ENCODE data around the gene RIOX2.

GRCh38 chr3:97958796-97959195, 13.4 kb downstream of the RIOX2 start:
- TF ChIP-seq CTCF (IDR thresholded peaks at IDR 0.05): no peak
- TF ChIP-seq POLR2AphosphoS5 (IDR thresholded peaks at IDR 0.05): no peak
